ENCODE results near the gene BFAR. TPM values are rescaled to one million over a fixed set of nuclear protein-coding genes. Genes with fewer than 3 reads are reported as not detected.

BFAR gene
- total RNA-seq, 1 experiment from 2014 or later, result 91.7 TPM

DNA sequence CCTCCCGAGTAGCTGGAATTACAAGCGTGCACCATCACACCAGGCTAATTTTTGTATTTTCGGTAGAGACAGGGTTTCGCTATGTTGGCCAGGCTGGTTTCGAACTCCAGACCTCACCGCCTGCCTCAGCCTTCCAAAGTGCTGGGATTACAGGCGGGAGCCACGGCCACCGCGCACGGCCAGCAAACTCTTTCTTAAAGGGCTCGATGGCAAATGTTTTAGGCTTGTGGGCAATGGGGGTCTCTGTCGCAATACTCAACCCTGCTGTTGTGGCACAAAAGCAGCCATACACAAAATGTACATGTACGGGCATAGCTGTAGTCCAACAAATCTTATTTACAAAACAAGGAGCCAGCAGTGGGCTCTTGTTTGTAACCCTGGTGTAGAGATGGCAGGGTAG lies 21.1 kb upstream of the BFAR start:
- H3K79me2 ChIP-seq (ENCODE audit: insufficient read depth, low read length), result no peaks in the 10 kb centered on the region
- no CpG with 5 or more reads among the region's 14 CpGs for WGBS (ENCODE audit: extremely low coverage, insufficient read length, low lambda C conversion rate)
- no peak overlapping the region for H3K4me2 ChIP-seq (ENCODE audit: insufficient read depth, insufficient read length, low read length)
- no peak overlapping the region for H2BK12ac ChIP-seq (ENCODE audit: insufficient read length, low read depth, low read length)
- no peak overlapping the region for H3K56ac ChIP-seq (ENCODE audit: insufficient read length, low read depth, low read length)
- H3K9me3 ChIP-seq (ENCODE audit: control insufficient read depth, low read depth, low read length), result no peaks in the 10 kb centered on the region
- no peak overlapping the region for H3K18ac ChIP-seq (ENCODE audit: insufficient read length, low read depth, low read length)
- TF ChIP-seq, protein P1, sequence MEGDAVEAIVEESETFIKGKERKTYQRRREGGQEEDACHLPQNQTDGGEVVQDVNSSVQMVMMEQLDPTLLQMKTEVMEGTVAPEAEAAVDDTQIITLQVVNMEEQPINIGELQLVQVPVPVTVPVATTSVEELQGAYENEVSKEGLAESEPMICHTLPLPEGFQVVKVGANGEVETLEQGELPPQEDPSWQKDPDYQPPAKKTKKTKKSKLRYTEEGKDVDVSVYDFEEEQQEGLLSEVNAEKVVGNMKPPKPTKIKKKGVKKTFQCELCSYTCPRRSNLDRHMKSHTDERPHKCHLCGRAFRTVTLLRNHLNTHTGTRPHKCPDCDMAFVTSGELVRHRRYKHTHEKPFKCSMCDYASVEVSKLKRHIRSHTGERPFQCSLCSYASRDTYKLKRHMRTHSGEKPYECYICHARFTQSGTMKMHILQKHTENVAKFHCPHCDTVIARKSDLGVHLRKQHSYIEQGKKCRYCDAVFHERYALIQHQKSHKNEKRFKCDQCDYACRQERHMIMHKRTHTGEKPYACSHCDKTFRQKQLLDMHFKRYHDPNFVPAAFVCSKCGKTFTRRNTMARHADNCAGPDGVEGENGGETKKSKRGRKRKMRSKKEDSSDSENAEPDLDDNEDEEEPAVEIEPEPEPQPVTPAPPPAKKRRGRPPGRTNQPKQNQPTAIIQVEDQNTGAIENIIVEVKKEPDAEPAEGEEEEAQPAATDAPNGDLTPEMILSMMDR (conservative IDR thresholded peaks at IDR 0.05), result no peak
- H3T11ph ChIP-seq (ENCODE audit: low read length), result no peak overlapping the region
- no peak overlapping the region for H3K27ac ChIP-seq (ENCODE audit: insufficient read length, low read depth, low read length)
- no peak for DNase-seq
- Mint-ChIP-seq H3K4me1 (peaks cover 15 to 18% of the 10 kb centered on the region in 2 experiments), H3K36me3 (ENCODE audit: insufficient read depth in 1 of 3, low read depth in 3 of 3) (peaks cover 15 to 86% (median 59%) of the 10 kb centered on the region in 3 experiments; a peak in 6 of 7 replicates), H3K9me3 (no peaks in the 10 kb centered on the region), H3K27ac (peak overlapping the region in 1 of 3 experiments; percentile 74; a peak in 2 of 7 replicates), H3K4me3 (no peak overlapping the region), H3K27me3 (ENCODE audit: low read depth) (no peaks in the 10 kb centered on the region)
- H4K91ac ChIP-seq (ENCODE audit: insufficient read length, low read depth, low read length), result no peak overlapping the region
- H3K4me1 ChIP-seq (ENCODE audit: insufficient read depth, low read length), result no peaks in the 10 kb centered on the region
- H4K5ac ChIP-seq (ENCODE audit: insufficient read length, low read depth, low read length), result no peak overlapping the region
- no peaks in the 10 kb centered on the region for H4K20me1 ChIP-seq (ENCODE audit: control insufficient read depth, insufficient read depth, insufficient read length)
- H3K23me2 ChIP-seq (ENCODE audit: insufficient read length, low read depth, low read length, poor library complexity, severe bottlenecking), result no peaks in the 10 kb centered on the region
- no peak overlapping the region for H2AK5ac ChIP-seq (ENCODE audit: insufficient read length, low read length)
- H3K9ac ChIP-seq (ENCODE audit: extremely low read depth, insufficient read length, low read length), result no peak overlapping the region
- H3K23ac ChIP-seq (ENCODE audit: insufficient read length, low read depth, low read length), result no peak overlapping the region
- no peak overlapping the region for H2BK120ac ChIP-seq (ENCODE audit: low read depth, low read length, poor library complexity, severe bottlenecking)
- H3K4ac ChIP-seq (ENCODE audit: low read depth, low read length), result no peak overlapping the region
- no peak overlapping the region for H2AFZ ChIP-seq (ENCODE audit: low read length)
- H3K27me3 ChIP-seq (ENCODE audit: insufficient read depth, low read length), result no peaks in the 10 kb centered on the region
- H3K79me1 ChIP-seq (ENCODE audit: insufficient read depth, low read depth, low read length, poor library complexity, severe bottlenecking), result no peaks in the 10 kb centered on the region
- no peak overlapping the region for H2BK20ac ChIP-seq (ENCODE audit: low read depth, low read length, poor library complexity, severe bottlenecking)
- no peak overlapping the region for H2BK15ac ChIP-seq (ENCODE audit: low read depth, low read length)
- no peak overlapping the region for H4K8ac ChIP-seq (replicated peaks; ENCODE audit: insufficient read length, low read depth, low read length)
- no peak overlapping the region for H2BK5ac ChIP-seq (ENCODE audit: insufficient read length, low read length)
- no peak overlapping the region for H3K14ac ChIP-seq (ENCODE audit: insufficient read depth, low read length)
